HCT116 (cell line): Measurements from ENCODE around the gene AGTRAP.

Source experiments
- ELF1 ChIP-seq: IDR thresholded peaks from 2 replicates; pipeline ENCODE4 v1.6.1; 2012; ENCODE audit warnings: low read depth, borderline replicate concordance
- POLR2A ChIP-seq: IDR thresholded peaks from 2 replicates; pipeline ENCODE4 v1.7.0; 2011; ENCODE audit warnings: borderline replicate concordance; ENCODE audit not compliant: insufficient read depth, insufficient read length; ENCODE audit errors: extremely low read depth
- SRF ChIP-seq: IDR thresholded peaks from 2 replicates; pipeline ENCODE4 v1.6.1; 2012; ENCODE audit warnings: low read depth
- YY1 ChIP-seq: IDR thresholded peaks from 2 replicates; pipeline ENCODE4 v1.6.1; 2011; ENCODE audit warnings: low read length, low read depth, moderate library complexity, mild to moderate bottlenecking; ENCODE audit not compliant: insufficient replicate concordance; ENCODE audit errors: extremely low read depth
- TF ChIP-seq, protein P1 (sequence below), 3 experiments: fragments of 200-600 bp in 1 of 3; sonication (generic) in 1 of 3; IDR thresholded peaks in 2 of 3; conservative IDR thresholded peaks in 1 of 3; 2 replicates each; pipeline ENCODE4 v1.5.1; 2012 to 2017; ENCODE audit warnings: low read depth in 2 of 3, low read length in 2 of 3, antibody characterized with exemption in 1 of 3, borderline replicate concordance in 1 of 3, control low read depth in 1 of 3, mild to moderate bottlenecking in 1 of 3, mixed read lengths in 1 of 3, mixed run types in 1 of 3, moderate library complexity in 1 of 3; ENCODE audit not compliant: insufficient read depth in 1 of 3
- TF ChIP-seq, protein P2 (sequence below): IDR thresholded peaks from 2 replicates; pipeline ENCODE4 v1.6.1; 2012

DNA sequence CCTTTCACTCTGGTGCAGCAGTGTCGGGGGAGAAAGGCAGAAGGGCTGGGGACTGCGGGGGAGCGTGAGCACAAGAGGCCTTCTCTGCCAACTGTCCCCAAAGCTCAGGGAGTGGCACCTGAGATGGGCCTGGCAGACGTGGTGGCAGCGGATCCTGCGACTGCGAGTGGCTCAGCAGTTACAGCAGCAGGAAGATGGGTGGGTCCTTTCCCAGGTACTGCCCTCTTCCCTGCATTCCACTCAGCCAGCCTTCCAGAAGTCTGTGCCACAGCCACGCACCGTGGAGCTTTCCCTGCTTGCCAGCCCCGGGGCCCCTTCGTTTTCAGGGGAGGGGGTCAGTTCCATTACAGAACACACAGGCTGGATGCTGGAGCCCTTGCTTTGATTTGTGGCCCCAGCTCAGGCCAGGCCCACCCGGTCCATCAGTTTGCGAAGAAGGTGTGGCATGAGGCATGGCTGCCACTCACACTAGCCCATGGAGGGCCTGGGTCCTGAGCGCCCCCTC is 52.7 kb downstream of the AGTRAP start:
- TF ChIP-seq, protein P1, sequence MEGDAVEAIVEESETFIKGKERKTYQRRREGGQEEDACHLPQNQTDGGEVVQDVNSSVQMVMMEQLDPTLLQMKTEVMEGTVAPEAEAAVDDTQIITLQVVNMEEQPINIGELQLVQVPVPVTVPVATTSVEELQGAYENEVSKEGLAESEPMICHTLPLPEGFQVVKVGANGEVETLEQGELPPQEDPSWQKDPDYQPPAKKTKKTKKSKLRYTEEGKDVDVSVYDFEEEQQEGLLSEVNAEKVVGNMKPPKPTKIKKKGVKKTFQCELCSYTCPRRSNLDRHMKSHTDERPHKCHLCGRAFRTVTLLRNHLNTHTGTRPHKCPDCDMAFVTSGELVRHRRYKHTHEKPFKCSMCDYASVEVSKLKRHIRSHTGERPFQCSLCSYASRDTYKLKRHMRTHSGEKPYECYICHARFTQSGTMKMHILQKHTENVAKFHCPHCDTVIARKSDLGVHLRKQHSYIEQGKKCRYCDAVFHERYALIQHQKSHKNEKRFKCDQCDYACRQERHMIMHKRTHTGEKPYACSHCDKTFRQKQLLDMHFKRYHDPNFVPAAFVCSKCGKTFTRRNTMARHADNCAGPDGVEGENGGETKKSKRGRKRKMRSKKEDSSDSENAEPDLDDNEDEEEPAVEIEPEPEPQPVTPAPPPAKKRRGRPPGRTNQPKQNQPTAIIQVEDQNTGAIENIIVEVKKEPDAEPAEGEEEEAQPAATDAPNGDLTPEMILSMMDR (IDR thresholded peaks at IDR 0.05 in 2 of 3, conservative IDR thresholded peaks at IDR 0.05 in 1 of 3; ENCODE audit: borderline replicate concordance in 1 of 3, insufficient read depth in 1 of 3, low read depth in 2 of 3, low read length in 2 of 3), result no peak
- TF ChIP-seq ELF1, result no peak
- TF ChIP-seq, protein P2, sequence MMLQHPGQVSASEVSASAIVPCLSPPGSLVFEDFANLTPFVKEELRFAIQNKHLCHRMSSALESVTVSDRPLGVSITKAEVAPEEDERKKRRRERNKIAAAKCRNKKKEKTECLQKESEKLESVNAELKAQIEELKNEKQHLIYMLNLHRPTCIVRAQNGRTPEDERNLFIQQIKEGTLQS, result no peak
- no peak for TF ChIP-seq POLR2A
- no peak for TF ChIP-seq SRF
- no peak for TF ChIP-seq YY1
